GM12873 (cell line): ENCODE data around the gene ZNF221.

ENCODE experiments used
- CTCF ChIP-seq: IDR thresholded peaks from 2 replicates; pipeline ENCODE4 v1.5.1; 2012; ENCODE audit warnings: low read depth, mild to moderate bottlenecking, moderate library complexity, low read length, control low read depth; ENCODE audit not compliant: insufficient read depth; ENCODE audit errors: missing control alignments

ZNF221 gene

GRCh38 chr19:43950834-43951645 lies at the start of gene ZNF221:
Gene ZNF221 (plus strand): TSS chr19:43951228. CDS start chr19:43962727, 11,499 bp downstream.
- TF ChIP-seq CTCF = peak; percentile 54

- TF ChIP-seq CTCF = no peak
Observed at GRCh38 chr19:43901395-43902390, 49.3 kb upstream of the ZNF221 start.

- TF ChIP-seq CTCF = no peak
Observed at GRCh38 chr19:43902399-43902798, 48.6 kb upstream of the ZNF221 start.

GRCh38 chr19:43905897-43906296 lies 45.1 kb upstream of the ZNF221 start:
- TF ChIP-seq CTCF = no peak

GRCh38 chr19:43906774-43907173 lies 44.3 kb upstream of the ZNF221 start:
- no peak for TF ChIP-seq CTCF

GRCh38 chr19:43908659-43909058 lies 42.4 kb upstream of the ZNF221 start:
- no peak for TF ChIP-seq CTCF

- no peak for TF ChIP-seq CTCF
Observed at GRCh38 chr19:43910884-43911283, 40.1 kb upstream of the ZNF221 start.
